GM13977 (cell line): ENCODE data around the gene UCP3.

ENCODE experiments used
- DNase-seq: peaks from one replicate; pipeline ENCODE4 v3.0.0; 2012; ENCODE audit warnings: low spot score
- CTCF ChIP-seq: IDR thresholded peaks from 2 replicates; pipeline ENCODE4 v1.5.1; 2012; ENCODE audit warnings: mild to moderate bottlenecking, control low read depth; ENCODE audit not compliant: insufficient read depth; ENCODE audit errors: extremely low read depth, missing control alignments
- in situ Hi-C: fragments of 300-500 bp; cut with MboI; formaldehyde crosslinking; loops from one replicate; pipeline ENCODE4 v1.12.0; 2022; ENCODE audit warnings: low sequenced_read_pairs, low pct_unique_long_range_greater_than_20kb, mixed read lengths, inconsistent platforms; ENCODE audit not compliant: unreplicated experiment

The UCP3 gene

GRCh38 chr11:74043450-74043849, 34.6 kb upstream of the UCP3 start:
- in situ Hi-C loops = no loop called here
- DNase-seq = no peak
- TF ChIP-seq CTCF = no peak

GRCh38 chr11:74037309-74037708, 28.4 kb upstream of the UCP3 start:
- no peak for TF ChIP-seq CTCF
- DNase-seq = no peak
- in situ Hi-C loops = no loop called here

- in situ Hi-C loops = no loop called here
Measured at GRCh38 chr11:74035264-74035663, 26.4 kb upstream of the UCP3 start.

GRCh38 chr11:74033046-74033445, 24.2 kb upstream of the UCP3 start:
- peak; percentile 5 for TF ChIP-seq CTCF
- in situ Hi-C loops = no loop called here
- no peak for DNase-seq

More at GRCh38 chr11:74035264-74035663, 26.4 kb upstream of the UCP3 start:
- no peak for TF ChIP-seq CTCF
- DNase-seq = no peak

GRCh38 chr11:74030723-74031676, 22.1 kb upstream of the UCP3 start:
- TF ChIP-seq CTCF = no peak
- in situ Hi-C loops = no loop called here

GRCh38 chr11:74025467-74026166, 16.7 kb upstream of the UCP3 start:
- no peak for TF ChIP-seq CTCF
- DNase-seq = no peak
- in situ Hi-C loops = no loop called here

More at GRCh38 chr11:74030723-74031676, 22.1 kb upstream of the UCP3 start:
- DNase-seq = no peak
